NB4 (cell line): ENCODE data around the gene EMP2.

Experiments used
- DNase-seq: peaks from one replicate; pipeline ENCODE4 v3.0.0; 2010; ENCODE audit warnings: low read depth
- H3K4me3 ChIP-seq: one replicate; pipeline ENCODE4 v1.5.1; 2011; ENCODE audit warnings: mild to moderate bottlenecking, low read depth, low read length, moderate library complexity
- CTCF ChIP-seq: IDR thresholded peaks from one replicate; pipeline ENCODE4 v1.5.1; 2012; ENCODE audit warnings: low read depth, low read length
- MAX ChIP-seq: IDR thresholded peaks from 2 replicates; pipeline ENCODE4 v1.6.1; 2011; ENCODE audit warnings: low read depth, low read length
- MYC ChIP-seq: IDR thresholded peaks from 2 replicates; pipeline ENCODE4 v1.6.1; 2011; ENCODE audit warnings: low read depth, low read length
- POLR2A ChIP-seq: IDR thresholded peaks from 2 replicates; pipeline ENCODE4 v1.6.1; 2011; ENCODE audit warnings: mild to moderate bottlenecking; ENCODE audit not compliant: insufficient read length; ENCODE audit errors: extremely low read depth

Gene EMP2

GRCh38 chr16:10485159-10485558 is 95.2 kb downstream of the EMP2 start:
- no peak for DNase-seq
- no peak for TF ChIP-seq POLR2A
- TF ChIP-seq MYC: no peak
- TF ChIP-seq MAX: no peak
- TF ChIP-seq CTCF: no peak
- H3K4me3 ChIP-seq: no peak overlapping the region

GRCh38 chr16:10480151-10480550 is 100.2 kb downstream of the EMP2 start:
- H3K4me3 ChIP-seq: no peak overlapping the region
- DNase-seq: no peak
- TF ChIP-seq POLR2A (no peak), MYC (no peak), MAX (no peak)
